K562 (cell line): ENCODE results near the gene ZCCHC14. TPM values are rescaled to one million over a fixed set of nuclear protein-coding genes. Genes with fewer than 3 reads are reported as not detected.

Experiments
- ATAC-seq: fragments of 200-7000 bp; cut with Tn5 transposase; 3 replicates; pipeline ENCODE4 v1.9.1; 2020; ENCODE audit warnings: moderate library complexity
- BruUV-seq: library from RNA; stranded (reverse); fragments of 400-500 nt; replicated peaks from 2 replicates; lab custom pipeline; 2021; lab: Mats Ljungman, UMichigan
- CTCF ChIA-PET: fragments of 300-600 bp; formaldehyde crosslinking; extraction: SDS; loops from one replicate; lab custom pipeline; 2021; ENCODE audit warnings: low intra/inter-chr PET ratio; lab: Yijun Ruan, JAX
- POLR2A ChIA-PET: fragments of 300-600, 350-650 bp; sonication (Branson Sonifier 250); formaldehyde crosslinking; extraction: SDS; loops from one replicate; lab custom pipeline; 2021; ENCODE audit warnings: antibody characterized with exemption, inconsistent platforms; lab: Yijun Ruan, JAX
- DNase-seq, 4 experiments: peaks; one replicate each; pipeline versions ENCODE4 v3.0.0 to v3.0.0-alpha.2; 2011 to 2018; ENCODE audit warnings: low spot score in 3 of 4, mixed read lengths in 3 of 4; ENCODE audit errors: extremely low read depth in 1 of 4
- FAIRE-seq: peaks from 2 replicates; lab custom pipeline; 2011; peaks lifted over from hg19 to GRCh38; lab: Jason Lieb, UNC
- H2AFZ ChIP-seq: 2 replicates; pipeline ENCODE4 v1.6.0; 2011; ENCODE audit warnings: low read depth, low read length, control low read depth, inconsistent platforms
- H3K27ac ChIP-seq: fragments of 200-600 bp; 3 replicates; pipeline ENCODE4 v1.8.0; 2011; ENCODE audit warnings: low read depth, mild to moderate bottlenecking, control low read depth, inconsistent platforms, low read length, moderate library complexity, mixed read lengths; ENCODE audit errors: extremely low read depth
- H3K27me3 ChIP-seq, 2 experiments: fragments of 300-600 bp in 1 of 2; 2 replicates in 1 of 2; 3 replicates in 1 of 2; pipeline versions ENCODE4 v1.6.0 to v1.8.0; 2011; ENCODE audit warnings: inconsistent platforms in 2 of 2, low read length in 2 of 2, mild to moderate bottlenecking in 1 of 2, mixed read lengths in 1 of 2, moderate library complexity in 1 of 2; ENCODE audit not compliant: control insufficient read depth in 2 of 2, insufficient read depth in 2 of 2
- H3K36me3 ChIP-seq: fragments of 300-600 bp; 3 replicates; pipeline ENCODE4 v1.8.0; 2011; ENCODE audit warnings: mild to moderate bottlenecking, low read length, inconsistent platforms; ENCODE audit not compliant: control insufficient read depth, insufficient read depth
- H3K4me1 ChIP-seq, 2 experiments: fragments of 200-600 bp in 1 of 2; replicated peaks in 1 of 2; 2 replicates in 1 of 2; 3 replicates in 1 of 2; pipeline versions ENCODE4 v1.5.1 to v1.8.0; 2011; ENCODE audit warnings: inconsistent platforms in 2 of 2, low read length in 2 of 2, mild to moderate bottlenecking in 1 of 2, mixed read lengths in 1 of 2, moderate library complexity in 1 of 2; ENCODE audit not compliant: control insufficient read depth in 2 of 2, insufficient read depth in 2 of 2
- H3K4me2 ChIP-seq: 2 replicates; pipeline ENCODE4 v1.6.1; 2011; ENCODE audit warnings: low read length, control low read depth, inconsistent platforms, mixed read lengths; ENCODE audit not compliant: insufficient read depth
- H3K4me3 ChIP-seq: fragments of 200-600 bp; sonication (generic), shearing (Covaris generic); 2 replicates; pipeline ENCODE4 v1.5.1; 2016; ENCODE audit warnings: control low read depth, inconsistent platforms
- H3K79me2 ChIP-seq: fragments of 200-600 bp; 3 replicates; pipeline ENCODE4 v1.8.0; 2011; ENCODE audit warnings: low read length, inconsistent platforms; ENCODE audit not compliant: control insufficient read depth, insufficient read depth
- H3K9ac ChIP-seq, 2 experiments: 2 replicates each; pipeline versions ENCODE4 v1.6.0 to v1.6.1; 2011; ENCODE audit warnings: low read depth in 2 of 2, low read length in 2 of 2, control low read depth in 1 of 2, inconsistent platforms in 1 of 2, mild to moderate bottlenecking in 1 of 2, mixed read lengths in 1 of 2; ENCODE audit not compliant: insufficient read depth in 1 of 2
- H3K9me1 ChIP-seq: one replicate; pipeline ENCODE4 v1.6.0; 2011; ENCODE audit warnings: inconsistent platforms, mild to moderate bottlenecking, low read length, moderate library complexity; ENCODE audit not compliant: control insufficient read depth, insufficient read depth
- H3K9me3 ChIP-seq: replicated peaks from 2 replicates; pipeline ENCODE4 v1.5.1; 2011; ENCODE audit warnings: low read depth, low read length, inconsistent platforms; ENCODE audit not compliant: control insufficient read depth, insufficient read depth
- H4K20me1 ChIP-seq: replicated peaks from 2 replicates; pipeline ENCODE4 v1.6.1; 2011; ENCODE audit warnings: low read length, inconsistent platforms, mixed read lengths; ENCODE audit not compliant: control insufficient read depth, insufficient read depth
- FOXJ2 ChIP-seq: fragments of 200-800 bp; sonication (Bioruptor generic); IDR thresholded peaks from 2 replicates; pipeline ENCODE4 v1.6.1; 2016; ENCODE audit warnings: missing genetic modification characterization, missing compliant biosample characterization
- HDAC1 ChIP-seq, 2 experiments: fragments of 450-650 bp; IDR thresholded peaks; 2 replicates each; pipeline ENCODE4 v1.6.1; 2016 to 2017; ENCODE audit warnings: inconsistent platforms in 1 of 2, mild to moderate bottlenecking in 1 of 2, moderate library complexity in 1 of 2
- HINFP ChIP-seq: fragments of 450-650 bp; conservative IDR thresholded peaks from 2 replicates; pipeline ENCODE4 v1.6.1; 2016; ENCODE audit warnings: missing genetic modification characterization, low read depth, mild to moderate bottlenecking, control low read depth, missing compliant biosample characterization
- SP2 ChIP-seq: IDR thresholded peaks from 2 replicates; pipeline ENCODE4 v1.6.1; 2011; ENCODE audit warnings: mild to moderate bottlenecking, low read depth, low read length, moderate library complexity; ENCODE audit not compliant: poor library complexity, severe bottlenecking; ENCODE audit errors: extremely low read depth
- SPI1 ChIP-seq: IDR thresholded peaks from 2 replicates; pipeline ENCODE4 v1.6.1; 2011; ENCODE audit warnings: low read depth, low read length, control low read depth, borderline replicate concordance
- TRIM28 ChIP-seq: fragments of 450-650 bp; IDR thresholded peaks from 2 replicates; pipeline ENCODE4 v1.6.1; 2017
- USF2 ChIP-seq: sonication (generic); formaldehyde crosslinking; IDR thresholded peaks from 2 replicates; pipeline ENCODE4 v1.5.0; 2020; ENCODE audit warnings: missing genetic modification reagents
- ZBTB34 ChIP-seq: fragments of 250-450 bp; sonication (Bioruptor Pico); IDR thresholded peaks from 2 replicates; pipeline ENCODE4 v1.8.0; 2021; ENCODE audit warnings: mild to moderate bottlenecking, moderate library complexity
- WGBS: fragments of 100-300 bp; shearing (Covaris generic); methylation state at CpG from one replicate; pipeline ENCODE4 v1.1.6; 2016; ENCODE audit warnings: low coverage, mixed read lengths; ENCODE audit not compliant: insufficient coverage; ENCODE audit errors: missing lambda C conversion rate; 5-methylcytosine and 5-hydroxymethylcytosine counted together
- in situ Hi-C: fragments of 300-500 bp; cut with MboI; formaldehyde crosslinking; loops from 4 replicates; pipeline ENCODE4 v1.15.0; 2018; ENCODE audit warnings: inconsistent platforms, mixed read lengths
- intact Hi-C: fragments of 100-400 bp; cut with micrococcal nuclease; formaldehyde crosslinking; loops from 2 replicates; pipeline ENCODE4 v1.14.2; 2022
- polyA plus RNA-seq, 8 experiments: library from polyadenylated mRNA; depleted of rRNA in 4 of 8; stranded (reverse) in 5 of 8; unstranded in 3 of 8; fragments of >200 nt; fragmentation: Nextera tagmentation in 2 of 8; fragmentation: Illumina TruSeq in 1 of 8; extraction: Ambion mirVana in 2 of 8; extraction: Trizol in 1 of 8; gene quantifications; 2 replicates each; pipeline versions ENCODE4 v1.2.1 to v1.2.3, GENCODE V29; 2011 to 2014; ENCODE audit warnings: inconsistent platforms in 1 of 8, missing spikeins in 1 of 8
- total RNA-seq, 7 experiments: library from RNA; depleted of rRNA in 6 of 7; stranded (reverse); fragments of >200 nt in 6 of 7; fragmentation: Illumina TruSeq in 2 of 7; extraction: Trizol in 2 of 7; gene quantifications; 2 replicates each; pipeline versions ENCODE4 v1.2.1 to v1.2.3, GENCODE V29; 2011 to 2021; ENCODE audit warnings: low replicate concordance in 1 of 7

ZCCHC14 gene
- total and polyA plus RNA-seq, 9 of the 15 experiments (the other 6 are each of a cell fraction or from before 2014, with no cell fraction given), result 1.5 to 12.4 (median 2.9) TPM

- no peak for TF ChIP-seq HINFP (tag)
- no peak for TF ChIP-seq HDAC1 (IDR thresholded peaks at IDR 0.05)
- no peak for TF ChIP-seq SPI1
- TF ChIP-seq USF2, result no peak
- TF ChIP-seq ZBTB34 (CRISPR knock-in tag), result no peak
Measured at GRCh38 chr16:87451563-87452210, 41.1 kb downstream of the ZCCHC14 start (continued).

- Histone ChIP-seq H3K9ac (no peak overlapping the region), H3K4me3 (no peak overlapping the region), H4K20me1 (no peaks in the 10 kb centered on the region), H3K4me1 (peaks cover 0 to 11% of the 10 kb centered on the region in 2 experiments; a peak in 1 of 5 replicates)
- TF ChIP-seq TRIM28 (no peak), FOXJ2 (no peak), SP2 (no peak)
- TF ChIP-seq, all 486 proteins: peak for 0
- ATAC-seq (no peak), FAIRE-seq (no peak), DNase-seq (no peak)
- in situ Hi-C loops (no loop called here), intact Hi-C loops (no loop called here)
- WGBS, result 90% methylated on average over 11 of the region's 12 CpGs
- POLR2A ChIA-PET, result interaction anchor here (0.6 kb wide), 1 partner anchor 252 kb away, joined by 3 read pairs; no protein-coding TSS in a partner anchor
- Histone ChIP-seq H3K4me2 (no peak overlapping the region), H3K79me2 (no peaks in the 10 kb centered on the region), H3K9me1 (no peaks in the 10 kb centered on the region), H2AFZ (no peak overlapping the region), H3K27me3 (no peaks in the 10 kb centered on the region), H3K27ac (no peak overlapping the region), H3K9me3 (no peaks in the 10 kb centered on the region), H3K36me3 (peaks cover 22% of the 10 kb centered on the region; the same call in 1 of the 3 replicates)
- no TSS peak for BruUV-seq
- CTCF ChIA-PET, result no interaction called here
Measured at GRCh38 chr16:87448866-87449265, 44.0 kb downstream of the ZCCHC14 start.
